Heart left ventricle (tissue), 13 donors: ENCODE results near the gene KIAA1614.

Experiments
- POLR2A ChIP-seq, 2 donors: fragments of 450-650 bp; IDR thresholded peaks; one replicate each; pipeline ENCODE4 v1.6.1; 2017; ENCODE audit warnings: antibody characterized with exemption in 2 of 2, mild to moderate bottlenecking in 2 of 2, moderate library complexity in 2 of 2
- TF ChIP-seq, protein P1 (sequence below), 12 donors: fragments of 200-600 bp; sonication (generic) in 4 of 12; IDR thresholded peaks; one replicate each; pipeline versions ENCODE4 v1.5.0 to v1.8.0; 2018 to 2022; ENCODE audit warnings: antibody characterized with exemption in 12 of 12, mild to moderate bottlenecking in 5 of 12
- donor health status: ischemic (EF 13 %, LVEDD 7.1; RV severe dilation, severe dysfunction).
- donor health status: DM: no; HTN: yes; CAD: no.
- donor health status: DM: no; HTN: no; CAD: no.
- donor health status: ischemic (EF 25% LVEDD 6.9; RV normal size, moderate dysfunction).
- donor health status: ischemic (EF 25% LVEDD 5.7; RV mildly dilated, moderate dysfunction).
- donor health status: ischemic (EF 35%, LVEDD 5.7; RV mildly dilated, moderate dysfunction).
- donor health status: nonischemic (EF 11% LVEDD 7.7; RV severe dilation, severe dysfunction).
- donor health status: DM: yes; HTN: yes; CAD: no.
- donor health status: PGD.
- donor health status: ischemic (EF 29% LVEDD 5.4; RV normal size, mild dysfunction).
- donor health status: nonischemic (EF 23%, LVEDD 6.1; RV moderate dilation, normal function).

DNA sequence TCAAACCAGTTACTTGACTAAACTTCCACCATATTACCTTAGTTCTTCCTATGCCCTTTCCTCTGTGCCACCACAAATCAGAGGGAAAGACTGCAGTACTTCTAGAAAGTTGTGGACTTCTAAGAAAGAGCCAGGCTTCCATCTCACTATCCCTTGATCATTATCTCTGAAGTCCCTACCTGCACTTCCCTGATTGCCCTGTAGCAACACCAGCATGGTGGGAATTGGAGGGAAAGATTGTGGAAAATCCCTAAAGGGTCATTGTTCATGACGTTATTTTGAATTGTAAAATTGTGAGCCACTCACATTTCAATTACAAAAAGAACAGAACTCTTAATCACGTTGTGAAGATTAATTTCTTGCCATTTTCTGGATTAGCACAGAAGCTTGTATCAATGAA is 23.4 kb upstream of the KIAA1614 start:
- TF ChIP-seq, protein P1, sequence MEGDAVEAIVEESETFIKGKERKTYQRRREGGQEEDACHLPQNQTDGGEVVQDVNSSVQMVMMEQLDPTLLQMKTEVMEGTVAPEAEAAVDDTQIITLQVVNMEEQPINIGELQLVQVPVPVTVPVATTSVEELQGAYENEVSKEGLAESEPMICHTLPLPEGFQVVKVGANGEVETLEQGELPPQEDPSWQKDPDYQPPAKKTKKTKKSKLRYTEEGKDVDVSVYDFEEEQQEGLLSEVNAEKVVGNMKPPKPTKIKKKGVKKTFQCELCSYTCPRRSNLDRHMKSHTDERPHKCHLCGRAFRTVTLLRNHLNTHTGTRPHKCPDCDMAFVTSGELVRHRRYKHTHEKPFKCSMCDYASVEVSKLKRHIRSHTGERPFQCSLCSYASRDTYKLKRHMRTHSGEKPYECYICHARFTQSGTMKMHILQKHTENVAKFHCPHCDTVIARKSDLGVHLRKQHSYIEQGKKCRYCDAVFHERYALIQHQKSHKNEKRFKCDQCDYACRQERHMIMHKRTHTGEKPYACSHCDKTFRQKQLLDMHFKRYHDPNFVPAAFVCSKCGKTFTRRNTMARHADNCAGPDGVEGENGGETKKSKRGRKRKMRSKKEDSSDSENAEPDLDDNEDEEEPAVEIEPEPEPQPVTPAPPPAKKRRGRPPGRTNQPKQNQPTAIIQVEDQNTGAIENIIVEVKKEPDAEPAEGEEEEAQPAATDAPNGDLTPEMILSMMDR (IDR thresholded peaks at IDR 0.05): no peak
- TF ChIP-seq POLR2A (IDR thresholded peaks at IDR 0.05): no peak
